Sigmoid colon (tissue), 4 donors: Measurements from ENCODE around the gene ILK.

Experiments used
- CTCF ChIP-seq, 4 experiments: fragments of 450-650 bp in 3 of 4; fragments of 200-600 bp in 1 of 4; IDR thresholded peaks; one replicate each; pipeline ENCODE4 v1.5.1; 2016 to 2019; ENCODE audit warnings: antibody characterized with exemption in 4 of 4, mild to moderate bottlenecking in 3 of 4, moderate library complexity in 2 of 4
- EP300 ChIP-seq, 4 donors: sonication (generic); formaldehyde crosslinking; IDR thresholded peaks; one replicate each; pipeline ENCODE4 v1.6.1; 2017; ENCODE audit warnings: antibody characterized with exemption in 4 of 4
- POLR2AphosphoS5 ChIP-seq, 4 donors: sonication (generic); formaldehyde crosslinking; IDR thresholded peaks; one replicate each; pipeline ENCODE4 v1.6.1; 2017; ENCODE audit warnings: antibody characterized with exemption in 4 of 4

- no peak for TF ChIP-seq POLR2AphosphoS5 (IDR thresholded peaks at IDR 0.05)
- no peak for TF ChIP-seq CTCF (IDR thresholded peaks at IDR 0.05)
- no peak for TF ChIP-seq EP300 (IDR thresholded peaks at IDR 0.05)
These were observed 39.4 kb downstream of the ILK start for GRCh38 chr11:6642957-6643356.
